Measurements from ENCODE around the gene KIRREL2. TPM values are rescaled to one million over a fixed set of nuclear protein-coding genes. Genes with fewer than 3 reads are reported as not detected.

KIRREL2 gene
- total and polyA plus RNA-seq, 2 of the 8 experiments (the other 6 are each of a cell fraction or from before 2014, with no cell fraction given) = 2.4 to 4.6 TPM

GRCh38 chr19:35858311-35858710 lies 1.6 kb downstream of the KIRREL2 start (continued):
- TF ChIP-seq SIN3A (conservative IDR thresholded peaks at IDR 0.05 in 1 of 2, IDR thresholded peaks at IDR 0.05 in 1 of 2; ENCODE audit: low read depth in 1 of 2, low read length in 2 of 2) = no peak
- no peak for TF ChIP-seq SP2 (IDR thresholded peaks at IDR 0.05; ENCODE audit: low read length)
- TF ChIP-seq RFX5 (IDR thresholded peaks at IDR 0.05; ENCODE audit: borderline replicate concordance, low read depth, low read length) = no peak
- TF ChIP-seq YY1 (IDR thresholded peaks at IDR 0.05; ENCODE audit: low read depth, low read length) = no peak
- no peak for TF ChIP-seq CTBP2 (IDR thresholded peaks at IDR 0.05; ENCODE audit: borderline replicate concordance, insufficient read depth, insufficient read length, low read length)
- TF ChIP-seq POLR2AphosphoS5 (IDR thresholded peaks at IDR 0.05; ENCODE audit: low read depth, low read length) = no peak
- TF ChIP-seq PHF8 (conservative IDR thresholded peaks at IDR 0.05; ENCODE audit: low read depth, low read length) = no peak
- no peak for TF ChIP-seq SRF (IDR thresholded peaks at IDR 0.05; ENCODE audit: low read depth, low read length)

All from H1 (cell line).